ENCODE measurements around the gene CEP162. TPM values are rescaled to one million over a fixed set of nuclear protein-coding genes. Genes with fewer than 3 reads are reported as not detected.

The CEP162 gene
- total RNA-seq, 1 donor from 2014 or later, result 28.8 TPM

DNA sequence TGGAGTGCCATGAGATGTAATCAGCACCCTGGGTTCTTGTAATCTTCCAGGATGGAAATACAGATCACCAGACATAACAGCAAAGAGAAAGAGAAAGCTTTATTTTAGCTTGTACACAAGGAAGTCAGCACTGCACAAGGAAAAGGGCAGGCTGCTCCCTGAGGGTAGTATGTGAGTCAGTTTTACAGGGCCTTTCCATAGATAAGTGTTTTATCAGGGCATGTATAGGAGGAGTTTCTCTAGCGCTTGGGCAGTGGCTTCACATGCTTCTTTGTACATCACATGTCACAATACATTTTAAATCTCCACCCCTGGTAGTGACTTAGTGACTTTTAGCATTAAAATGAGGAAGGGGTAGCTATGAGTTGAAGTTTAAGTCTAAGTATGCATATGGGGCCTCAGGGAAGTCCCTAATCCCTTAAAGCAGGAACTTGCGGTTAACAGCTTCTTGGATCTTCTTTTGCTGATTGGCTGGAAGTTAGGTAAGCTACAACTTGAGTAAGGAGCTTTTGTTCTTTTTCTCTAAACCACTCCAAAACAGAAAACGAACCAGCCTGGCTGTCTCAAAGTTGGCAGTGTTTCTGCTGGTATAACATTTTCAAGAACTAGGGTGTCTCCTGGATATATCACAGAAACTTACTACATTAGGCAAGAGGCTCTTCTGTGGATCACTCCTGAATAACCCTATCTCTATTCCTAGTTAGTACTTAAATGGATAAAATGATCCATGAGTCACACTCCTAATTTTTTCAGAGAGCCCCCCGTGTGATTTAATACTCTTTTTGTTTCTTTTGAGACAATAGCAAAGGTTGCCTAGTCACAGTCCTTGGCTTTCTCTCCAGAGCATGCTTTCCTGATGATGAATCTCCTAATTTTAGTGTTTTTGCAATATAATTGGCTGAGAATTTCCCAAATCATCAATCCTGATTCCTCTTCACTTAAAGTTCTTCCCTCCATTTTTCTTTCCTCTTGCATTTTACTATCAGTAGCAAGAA is 133.7 kb downstream of the CEP162 start:
- no peaks in the 10 kb centered on the region for H3K4me1 Mint-ChIP-seq
- Histone ChIP-seq H3K4me1 (no peaks in the 10 kb centered on the region), H3K27me3 (no peaks in the 10 kb centered on the region), H3K9me3 (ENCODE audit: low read depth) (no peaks in the 10 kb centered on the region), H3K4me2 (no peak overlapping the region), H3F3A (ENCODE audit: low read depth) (no peaks in the 10 kb centered on the region), H3K36me3 (no peaks in the 10 kb centered on the region), H3K4me3 (no peak overlapping the region), H2AFZ (replicated peaks) (no peak overlapping the region), H4K20me1 (ENCODE audit: low read depth) (no peaks in the 10 kb centered on the region), H3K9ac (no peak overlapping the region), H3K79me2 (ENCODE audit: low read depth) (no peaks in the 10 kb centered on the region), H3K27ac (no peak overlapping the region)
- no peak overlapping the region for H3K4me3 Mint-ChIP-seq
- peaks cover 4% of the 10 kb centered on the region for H3K27me3 Mint-ChIP-seq (ENCODE audit: insufficient read depth, low read depth)
- no peak overlapping the region for H3K27ac Mint-ChIP-seq
- TF ChIP-seq EZH2phosphoT487 (IDR thresholded peaks at IDR 0.05) (no peak), EZH2 (IDR thresholded peaks at IDR 0.05) (no peak), CTCF (IDR thresholded peaks at IDR 0.05) (no peak)
- H3K36me3 Mint-ChIP-seq, result no peaks in the 10 kb centered on the region
- DNase-seq (ENCODE audit: low spot score), result no peak
- H3K9me3 Mint-ChIP-seq, result no peaks in the 10 kb centered on the region

- TF ChIP-seq EZH2phosphoT487 (IDR thresholded peaks at IDR 0.05) (no peak), CTCF (IDR thresholded peaks at IDR 0.05) (no peak), EZH2 (IDR thresholded peaks at IDR 0.05) (no peak)
- no peak overlapping the region for H2AFZ ChIP-seq (replicated peaks)
These were observed 137.9 kb downstream of the CEP162 start for GRCh38 chr6:84089552-84089951.

DNA sequence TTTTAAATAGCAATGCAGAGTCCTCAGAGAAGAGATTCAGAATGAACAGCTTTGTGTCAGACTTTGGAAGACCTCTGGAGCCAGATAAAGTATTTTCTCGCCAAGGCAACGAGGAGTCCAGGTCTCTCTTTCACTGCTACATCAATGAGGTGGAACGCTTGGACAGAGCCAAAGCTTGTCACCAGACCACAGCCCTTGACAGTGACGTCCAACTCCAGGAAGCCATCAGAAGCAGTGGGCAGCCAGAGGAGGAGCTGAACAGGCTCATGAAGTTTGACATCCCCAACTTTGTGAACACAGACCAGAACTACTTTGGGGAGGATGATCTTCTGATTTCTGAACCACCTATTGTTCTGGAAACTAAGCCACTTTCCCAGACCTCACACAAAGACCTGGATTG is 138.4 kb downstream of the CEP162 start:
- Mint-ChIP-seq H3K27ac (no peak overlapping the region), H3K27me3 (ENCODE audit: insufficient read depth, low read depth) (peaks cover 4% of the 10 kb centered on the region), H3K9me3 (no peaks in the 10 kb centered on the region), H3K4me3 (no peak overlapping the region), H3K4me1 (peaks cover 4% of the 10 kb centered on the region), H3K36me3 (no peaks in the 10 kb centered on the region)
- Histone ChIP-seq H3F3A (ENCODE audit: low read depth) (no peaks in the 10 kb centered on the region), H3K4me1 (peaks cover under 1% of the 10 kb centered on the region), H3K9me3 (ENCODE audit: low read depth) (no peaks in the 10 kb centered on the region), H3K9ac (no peak overlapping the region), H3K4me2 (no peak overlapping the region), H3K36me3 (no peaks in the 10 kb centered on the region), H4K20me1 (ENCODE audit: low read depth) (no peaks in the 10 kb centered on the region), H3K27me3 (no peaks in the 10 kb centered on the region), H3K4me3 (no peak overlapping the region), H2AFZ (replicated peaks) (no peak overlapping the region), H3K27ac (no peak overlapping the region), H3K79me2 (ENCODE audit: low read depth) (no peaks in the 10 kb centered on the region)
- no peak for DNase-seq (ENCODE audit: low spot score)
- TF ChIP-seq CTCF (IDR thresholded peaks at IDR 0.05) (no peak), EZH2 (IDR thresholded peaks at IDR 0.05) (no peak), EZH2phosphoT487 (IDR thresholded peaks at IDR 0.05) (no peak)

More at GRCh38 chr6:84089552-84089951, 137.9 kb downstream of the CEP162 start:
- Histone ChIP-seq H3K27ac (no peak overlapping the region), H4K20me1 (ENCODE audit: low read depth) (no peaks in the 10 kb centered on the region), H3K9me3 (ENCODE audit: low read depth) (no peaks in the 10 kb centered on the region), H3K36me3 (no peaks in the 10 kb centered on the region), H3K4me3 (no peak overlapping the region), H3K79me2 (ENCODE audit: low read depth) (no peaks in the 10 kb centered on the region), H3K27me3 (no peaks in the 10 kb centered on the region), H3K4me1 (no peaks in the 10 kb centered on the region), H3K9ac (no peak overlapping the region), H3K4me2 (no peak overlapping the region), H3F3A (ENCODE audit: low read depth) (no peaks in the 10 kb centered on the region)
- no peaks in the 10 kb centered on the region for H3K36me3 Mint-ChIP-seq
- DNase-seq (ENCODE audit: low spot score), result no peak
- peaks cover 4% of the 10 kb centered on the region for H3K27me3 Mint-ChIP-seq (ENCODE audit: insufficient read depth, low read depth)
- H3K4me3 Mint-ChIP-seq, result no peak overlapping the region
- H3K9me3 Mint-ChIP-seq, result no peaks in the 10 kb centered on the region
- no peak overlapping the region for H3K27ac Mint-ChIP-seq
- peaks cover 4% of the 10 kb centered on the region for H3K4me1 Mint-ChIP-seq

All from neural progenitor cell (in vitro differentiated cells).